Measurements from ENCODE around the gene LRRIQ1.

DNA sequence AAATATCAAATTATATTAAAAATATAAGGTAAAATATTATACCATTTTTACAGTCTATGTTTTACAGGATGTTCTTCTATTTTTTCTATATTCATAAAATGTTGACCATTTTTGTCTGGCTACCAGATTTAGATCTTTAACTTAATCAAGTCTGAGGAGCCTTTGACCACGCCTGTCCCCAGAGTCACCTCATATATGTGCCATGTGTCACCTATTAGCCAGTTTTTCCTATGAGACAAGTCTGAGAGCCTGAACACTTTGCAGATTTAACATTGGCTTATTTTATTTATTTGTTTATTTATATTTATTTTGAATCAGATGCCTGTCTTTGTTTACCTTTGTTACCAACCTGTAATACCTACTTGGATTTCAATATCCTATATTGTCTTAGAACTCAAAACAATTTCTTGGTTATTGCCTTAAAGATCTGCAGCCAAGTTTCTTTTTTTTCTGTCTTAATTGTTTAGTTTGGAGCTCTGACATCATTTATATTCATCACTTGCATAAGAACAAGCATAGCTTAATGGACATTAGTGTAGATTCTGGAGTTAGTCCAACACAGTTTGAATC is 127.7 kb downstream of the LRRIQ1 start:
- TF ChIP-seq POLR2A (IDR thresholded peaks at IDR 0.05): no peak
- TF ChIP-seq, protein P1, sequence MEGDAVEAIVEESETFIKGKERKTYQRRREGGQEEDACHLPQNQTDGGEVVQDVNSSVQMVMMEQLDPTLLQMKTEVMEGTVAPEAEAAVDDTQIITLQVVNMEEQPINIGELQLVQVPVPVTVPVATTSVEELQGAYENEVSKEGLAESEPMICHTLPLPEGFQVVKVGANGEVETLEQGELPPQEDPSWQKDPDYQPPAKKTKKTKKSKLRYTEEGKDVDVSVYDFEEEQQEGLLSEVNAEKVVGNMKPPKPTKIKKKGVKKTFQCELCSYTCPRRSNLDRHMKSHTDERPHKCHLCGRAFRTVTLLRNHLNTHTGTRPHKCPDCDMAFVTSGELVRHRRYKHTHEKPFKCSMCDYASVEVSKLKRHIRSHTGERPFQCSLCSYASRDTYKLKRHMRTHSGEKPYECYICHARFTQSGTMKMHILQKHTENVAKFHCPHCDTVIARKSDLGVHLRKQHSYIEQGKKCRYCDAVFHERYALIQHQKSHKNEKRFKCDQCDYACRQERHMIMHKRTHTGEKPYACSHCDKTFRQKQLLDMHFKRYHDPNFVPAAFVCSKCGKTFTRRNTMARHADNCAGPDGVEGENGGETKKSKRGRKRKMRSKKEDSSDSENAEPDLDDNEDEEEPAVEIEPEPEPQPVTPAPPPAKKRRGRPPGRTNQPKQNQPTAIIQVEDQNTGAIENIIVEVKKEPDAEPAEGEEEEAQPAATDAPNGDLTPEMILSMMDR (IDR thresholded peaks at IDR 0.05 in 4 of 5, conservative IDR thresholded peaks at IDR 0.05 in 1 of 5): no peak
